Measurements from ENCODE around the gene ADGRG3. TPM values are rescaled to one million over a fixed set of nuclear protein-coding genes. Genes with fewer than 3 reads are reported as not detected.
A peak's percentile ranks its signal among the peaks of the same experiment; 100 is the strongest.

ADGRG3 gene
- total and polyA plus RNA-seq, 4 donors, result 1.8 to 66.2 (median 9.4) TPM

DNA sequence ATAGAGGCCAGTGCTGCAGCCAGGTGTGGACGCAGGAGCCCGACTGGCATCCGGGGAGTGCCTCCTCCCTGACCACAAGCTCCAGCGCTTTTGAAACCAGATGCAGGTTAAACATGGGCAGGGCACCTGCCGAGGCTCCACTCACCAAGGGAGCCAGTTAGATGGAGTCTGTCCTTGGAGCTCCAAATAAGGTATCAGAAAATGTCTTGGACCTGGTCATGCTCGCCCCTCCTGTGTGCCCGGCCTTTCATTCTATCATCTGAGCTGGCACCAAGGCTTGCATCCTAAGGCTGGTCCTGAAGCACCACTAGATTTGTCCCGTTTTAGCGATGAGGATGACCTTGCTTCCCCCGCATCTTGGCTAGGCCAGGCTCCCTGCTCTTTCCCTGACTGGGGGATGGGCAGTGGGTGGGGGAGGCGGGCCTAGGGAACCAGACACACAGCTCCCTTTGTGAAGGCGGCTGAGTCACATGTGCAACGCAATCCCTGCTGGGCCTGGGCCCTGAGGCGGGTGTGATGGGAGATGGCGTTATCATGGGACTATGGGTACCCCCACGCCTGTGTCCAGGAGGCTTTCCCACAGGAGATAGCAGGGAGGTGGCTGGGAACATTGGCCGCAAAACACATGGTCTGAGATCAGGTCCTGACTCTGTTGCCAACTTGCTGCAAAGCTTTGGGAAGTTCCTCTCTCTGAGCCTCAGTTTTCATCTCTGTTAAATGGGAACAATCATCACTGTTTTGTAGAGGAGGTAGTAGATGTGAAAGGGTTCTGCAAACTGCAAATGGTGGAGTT, 44.7 kb upstream of the ADGRG3 start:
- peak overlapping the region in 1 of 2 donors; percentile 14 for H3K27ac ChIP-seq (ENCODE audit: low read depth in 1 of 2, low read length in 1 of 2)
- TF ChIP-seq, protein P1, sequence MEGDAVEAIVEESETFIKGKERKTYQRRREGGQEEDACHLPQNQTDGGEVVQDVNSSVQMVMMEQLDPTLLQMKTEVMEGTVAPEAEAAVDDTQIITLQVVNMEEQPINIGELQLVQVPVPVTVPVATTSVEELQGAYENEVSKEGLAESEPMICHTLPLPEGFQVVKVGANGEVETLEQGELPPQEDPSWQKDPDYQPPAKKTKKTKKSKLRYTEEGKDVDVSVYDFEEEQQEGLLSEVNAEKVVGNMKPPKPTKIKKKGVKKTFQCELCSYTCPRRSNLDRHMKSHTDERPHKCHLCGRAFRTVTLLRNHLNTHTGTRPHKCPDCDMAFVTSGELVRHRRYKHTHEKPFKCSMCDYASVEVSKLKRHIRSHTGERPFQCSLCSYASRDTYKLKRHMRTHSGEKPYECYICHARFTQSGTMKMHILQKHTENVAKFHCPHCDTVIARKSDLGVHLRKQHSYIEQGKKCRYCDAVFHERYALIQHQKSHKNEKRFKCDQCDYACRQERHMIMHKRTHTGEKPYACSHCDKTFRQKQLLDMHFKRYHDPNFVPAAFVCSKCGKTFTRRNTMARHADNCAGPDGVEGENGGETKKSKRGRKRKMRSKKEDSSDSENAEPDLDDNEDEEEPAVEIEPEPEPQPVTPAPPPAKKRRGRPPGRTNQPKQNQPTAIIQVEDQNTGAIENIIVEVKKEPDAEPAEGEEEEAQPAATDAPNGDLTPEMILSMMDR (IDR thresholded peaks at IDR 0.05; ENCODE audit: control extremely low read depth, extremely low read depth), result no peak
- no peaks in the 10 kb centered on the region for H3K27me3 ChIP-seq (ENCODE audit: control insufficient read depth in 3 of 3, insufficient read depth in 3 of 3, low read length in 2 of 3)
- ATAC-seq (ENCODE audit: insufficient read depth, low FRiP score) (no peak), DNase-seq (peak in 1 of 3 donors; percentile 37)
- peaks cover 0 to 31% (median 13%) of the 10 kb centered on the region in 5 donors for H3K4me1 ChIP-seq (ENCODE audit: control insufficient read depth in 5 of 5, insufficient read depth in 5 of 5, low read length in 5 of 5)
- H3K9ac ChIP-seq (ENCODE audit: insufficient read depth in 1 of 2, low read length in 2 of 2), result no peak overlapping the region
- H3K36me3 ChIP-seq (ENCODE audit: control insufficient read depth in 4 of 4, insufficient read depth in 4 of 4, low read length in 4 of 4), result no peaks in the 10 kb centered on the region
- 81 to 94% methylated on average over 17 of the region's 17 CpGs for WGBS, 2 donors
- H3K4me3 ChIP-seq, result no peak overlapping the region
- H3K9me3 ChIP-seq (ENCODE audit: control insufficient read depth in 4 of 4, insufficient read depth in 3 of 4, low read length in 3 of 4), result no peaks in the 10 kb centered on the region

GRCh38 chr16:57624044-57624688, 43.9 kb upstream of the ADGRG3 start:
- Histone ChIP-seq H3K27ac (ENCODE audit: low read depth in 1 of 2, low read length in 1 of 2) (no peak overlapping the region), H3K4me3 (no peak overlapping the region), H3K27me3 (ENCODE audit: control insufficient read depth in 3 of 3, insufficient read depth in 3 of 3, low read length in 2 of 3) (peaks cover 0 to 3% (median 0%) of the 10 kb centered on the region in 3 donors), H3K9ac (ENCODE audit: insufficient read depth in 1 of 2, low read length in 2 of 2) (no peak overlapping the region), H3K9me3 (ENCODE audit: control insufficient read depth in 4 of 4, insufficient read depth in 3 of 4, low read length in 3 of 4) (no peaks in the 10 kb centered on the region), H3K4me1 (ENCODE audit: control insufficient read depth in 5 of 5, insufficient read depth in 5 of 5, low read length in 5 of 5) (peaks cover 0 to 35% (median 13%) of the 10 kb centered on the region in 5 donors), H3K36me3 (ENCODE audit: control insufficient read depth in 4 of 4, insufficient read depth in 4 of 4, low read length in 4 of 4) (no peaks in the 10 kb centered on the region)
- TF ChIP-seq, protein P1 (IDR thresholded peaks at IDR 0.05; ENCODE audit: control extremely low read depth, extremely low read depth), result no peak
- WGBS, 2 donors, result 75 to 82% methylated on average over 8 of the region's 8 CpGs
- DNase-seq (peak in 1 of 3 donors; percentile 50), ATAC-seq (ENCODE audit: insufficient read depth, low FRiP score) (no peak)

- Histone ChIP-seq H3K36me3 (ENCODE audit: control insufficient read depth in 4 of 4, insufficient read depth in 4 of 4, low read length in 4 of 4) (no peaks in the 10 kb centered on the region), H3K27ac (ENCODE audit: low read depth in 1 of 2, low read length in 1 of 2) (no peak overlapping the region), H3K27me3 (ENCODE audit: control insufficient read depth in 3 of 3, insufficient read depth in 3 of 3, low read length in 2 of 3) (peaks cover 0 to 3% (median 0%) of the 10 kb centered on the region in 3 donors), H3K4me3 (no peak overlapping the region), H3K4me1 (ENCODE audit: control insufficient read depth in 5 of 5, insufficient read depth in 5 of 5, low read length in 5 of 5) (peaks cover 0 to 35% (median 10%) of the 10 kb centered on the region in 5 donors), H3K9me3 (ENCODE audit: control insufficient read depth in 4 of 4, insufficient read depth in 3 of 4, low read length in 3 of 4) (no peaks in the 10 kb centered on the region), H3K9ac (ENCODE audit: insufficient read depth in 1 of 2, low read length in 2 of 2) (no peak overlapping the region)
- WGBS, 2 donors, result 48 to 69% methylated on average over 17 of the region's 17 CpGs
- TF ChIP-seq, protein P1 (IDR thresholded peaks at IDR 0.05; ENCODE audit: control extremely low read depth, extremely low read depth), result no peak
- DNase-seq (peak in 2 of 3 donors; percentile 41 to 69), ATAC-seq (ENCODE audit: insufficient read depth, low FRiP score) (no peak)
Observed at GRCh38 chr16:57624806-57625500, 43.2 kb upstream of the ADGRG3 start.

Data from lung (tissue), 12 donors.